GM12865 (cell line): ENCODE data around the gene KATNB1.

ENCODE experiments used
- DNase-seq: peaks from one replicate; pipeline ENCODE4 v3.0.0; 2010; ENCODE audit warnings: low read depth
- H3K4me3 ChIP-seq: 2 replicates; pipeline ENCODE4 v1.5.1; 2011; ENCODE audit warnings: mild to moderate bottlenecking, low read depth, low read length, control low read depth
- CTCF ChIP-seq: IDR thresholded peaks from 2 replicates; pipeline ENCODE4 v1.5.1; 2011; ENCODE audit warnings: low read length, control low read depth, low read depth, inconsistent platforms; ENCODE audit not compliant: insufficient read depth; ENCODE audit errors: missing control alignments

The KATNB1 gene

GRCh38 chr16:57803134-57803990 is 67.8 kb downstream of the KATNB1 start:
- TF ChIP-seq CTCF = no peak
- H3K4me3 ChIP-seq = no peak overlapping the region
- DNase-seq = no peak

DNA sequence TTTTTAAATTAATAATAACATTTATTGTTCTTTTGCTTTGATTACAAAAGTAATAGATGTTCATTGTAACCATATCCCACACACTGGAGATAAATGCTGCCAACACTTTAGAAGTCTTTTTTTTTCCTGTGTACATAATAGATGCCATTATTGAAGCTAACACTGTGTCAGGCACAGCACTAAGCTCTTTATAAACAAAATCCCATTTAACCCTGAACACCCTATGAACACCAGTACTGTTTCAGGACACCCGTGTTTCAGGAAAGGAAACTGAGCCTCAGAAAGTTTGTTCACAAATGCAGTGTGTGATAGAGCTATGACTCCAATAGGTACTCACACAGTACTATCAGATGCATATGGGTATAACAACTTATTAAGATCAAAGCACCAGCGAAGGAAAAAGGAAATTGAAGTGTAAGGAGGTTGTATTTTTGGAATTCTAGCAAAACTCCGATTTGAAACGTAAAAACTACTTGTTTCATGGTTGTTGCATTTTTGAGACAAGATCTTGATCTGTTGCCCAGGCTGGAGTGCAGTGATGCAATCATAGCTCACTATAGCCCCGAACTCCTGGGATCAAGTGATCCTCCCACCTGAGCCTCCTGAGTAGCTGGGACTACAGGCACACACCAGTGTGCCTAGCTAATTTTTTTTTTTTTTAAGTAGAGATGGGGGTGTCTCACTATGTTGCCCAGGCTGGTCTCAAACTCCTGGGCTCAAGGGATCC is 68.7 kb downstream of the KATNB1 start:
- no peak for TF ChIP-seq CTCF
- DNase-seq = no peak
- no peak overlapping the region for H3K4me3 ChIP-seq

DNA sequence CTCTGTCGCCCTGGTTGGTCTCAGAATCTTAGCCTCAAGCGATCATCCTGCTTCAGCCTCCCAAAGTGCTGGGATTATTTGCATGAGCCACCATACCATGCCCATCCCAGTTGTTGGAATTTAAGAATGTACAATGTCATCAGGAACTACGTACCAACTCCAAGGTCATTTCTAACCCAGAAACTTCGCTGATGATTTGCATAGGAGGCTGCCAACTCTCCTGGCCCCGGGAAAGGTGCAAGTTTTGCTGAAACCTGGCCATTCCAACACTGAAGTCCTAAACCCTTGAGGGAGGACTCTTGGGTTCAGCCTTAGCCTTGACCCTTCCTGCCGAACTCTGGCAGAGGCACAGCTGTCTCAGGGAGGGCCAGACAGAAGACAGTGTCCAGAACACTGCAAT is 69.6 kb downstream of the KATNB1 start:
- H3K4me3 ChIP-seq = no peak overlapping the region
- DNase-seq = no peak
- no peak for TF ChIP-seq CTCF
